Epithelial cell of esophagus (primary cell): ENCODE results near the gene MRPS35.
A peak's percentile ranks its signal among the peaks of the same experiment; 100 is the strongest.

ENCODE experiments used
- DNase-seq: peaks from one replicate; pipeline ENCODE4 v3.0.0; 2010; ENCODE audit warnings: low read depth
- H3K4me3 ChIP-seq: 2 replicates; pipeline ENCODE4 v1.5.1; 2011; ENCODE audit warnings: mild to moderate bottlenecking, low read length, control low read depth
- CTCF ChIP-seq: IDR thresholded peaks from 2 replicates; pipeline ENCODE4 v1.5.1; 2011; ENCODE audit warnings: low read depth, mild to moderate bottlenecking, low read length, control low read depth, inconsistent platforms; ENCODE audit not compliant: insufficient read depth; ENCODE audit errors: missing control alignments

Gene MRPS35

GRCh38 chr12:27781680-27782079 is 71.0 kb downstream of the MRPS35 start:
- DNase-seq, result no peak
- H3K4me3 ChIP-seq, result peak overlapping the region; percentile 69

GRCh38 chr12:27782481-27782880 is 71.8 kb downstream of the MRPS35 start:
- TF ChIP-seq CTCF, result no peak
- no peak overlapping the region for H3K4me3 ChIP-seq

More at GRCh38 chr12:27781680-27782079, 71.0 kb downstream of the MRPS35 start:
- TF ChIP-seq CTCF, result no peak

GRCh38 chr12:27785882-27786570 is 75.4 kb downstream of the MRPS35 start:
- no peak for TF ChIP-seq CTCF
- DNase-seq, result peak; percentile 90
- H3K4me3 ChIP-seq, result no peak overlapping the region

More at GRCh38 chr12:27782481-27782880, 71.8 kb downstream of the MRPS35 start:
- no peak for DNase-seq

- no peak for DNase-seq
- no peak for TF ChIP-seq CTCF
- H3K4me3 ChIP-seq, result no peak overlapping the region
Observed at GRCh38 chr12:27787559-27787958, 76.9 kb downstream of the MRPS35 start.

GRCh38 chr12:27790179-27790578 is 79.5 kb downstream of the MRPS35 start:
- TF ChIP-seq CTCF, result no peak
- no peak overlapping the region for H3K4me3 ChIP-seq
- no peak for DNase-seq

- H3K4me3 ChIP-seq, result no peak overlapping the region
- TF ChIP-seq CTCF, result no peak
- DNase-seq, result no peak
Observed at GRCh38 chr12:27794818-27795584, 84.4 kb downstream of the MRPS35 start.

GRCh38 chr12:27796128-27796527 is 85.5 kb downstream of the MRPS35 start:
- no peak overlapping the region for H3K4me3 ChIP-seq
- DNase-seq, result no peak
- TF ChIP-seq CTCF, result no peak
